ENCODE results near the gene COL27A1. TPM values are rescaled to one million over a fixed set of nuclear protein-coding genes. Genes with fewer than 3 reads are reported as not detected.

Gene COL27A1
- polyA plus RNA-seq, 4 donors, result 33.2 to 38.2 (median 35.9) TPM

- no peak for DNase-seq (ENCODE audit: low read depth in 4 of 4, low spot score in 3 of 4)
Measured at GRCh38 chr9:114299286-114300152, 144.2 kb downstream of the COL27A1 start.

- DNase-seq (ENCODE audit: low read depth in 4 of 4, low spot score in 3 of 4), result no peak
Measured at GRCh38 chr9:114300153-114300845, 145.0 kb downstream of the COL27A1 start.

GRCh38 chr9:114300846-114301797 is 145.8 kb downstream of the COL27A1 start:
- no peak for DNase-seq (ENCODE audit: low read depth in 4 of 4, low spot score in 3 of 4)

GRCh38 chr9:114301798-114302565 is 146.6 kb downstream of the COL27A1 start:
- DNase-seq (ENCODE audit: low read depth in 4 of 4, low spot score in 3 of 4), result no peak

- no peak for DNase-seq (ENCODE audit: low read depth in 4 of 4, low spot score in 3 of 4)
Measured at GRCh38 chr9:114302727-114303126, 147.4 kb downstream of the COL27A1 start.

GRCh38 chr9:114303571-114303970 is 148.2 kb downstream of the COL27A1 start:
- DNase-seq (ENCODE audit: low read depth in 4 of 4, low spot score in 3 of 4), result no peak

- no peak for DNase-seq (ENCODE audit: low read depth in 4 of 4, low spot score in 3 of 4)
Measured at GRCh38 chr9:114303977-114304376, 148.6 kb downstream of the COL27A1 start.

GRCh38 chr9:114304416-114305188 is 149.3 kb downstream of the COL27A1 start:
- DNase-seq (ENCODE audit: low read depth in 4 of 4, low spot score in 3 of 4), result no peak

GRCh38 chr9:114307899-114308267 is 152.5 kb downstream of the COL27A1 start:
- DNase-seq (ENCODE audit: low read depth in 4 of 4, low spot score in 3 of 4), result no peak

GRCh38 chr9:114308361-114308950 is 153.1 kb downstream of the COL27A1 start:
- no peak for DNase-seq (ENCODE audit: low read depth in 4 of 4, low spot score in 3 of 4)

- no peak for DNase-seq (ENCODE audit: low read depth in 4 of 4, low spot score in 3 of 4)
Measured at GRCh38 chr9:114309096-114309495, 153.8 kb downstream of the COL27A1 start.

GRCh38 chr9:114310471-114311450 is 155.4 kb downstream of the COL27A1 start:
- no peak for DNase-seq (ENCODE audit: low read depth in 4 of 4, low spot score in 3 of 4)

GRCh38 chr9:114311571-114312512 is 156.5 kb downstream of the COL27A1 start:
- DNase-seq (ENCODE audit: low read depth in 4 of 4, low spot score in 3 of 4), result no peak

- no peak for DNase-seq (ENCODE audit: low read depth in 4 of 4, low spot score in 3 of 4)
Measured at GRCh38 chr9:114312513-114312875, 157.2 kb downstream of the COL27A1 start.

GRCh38 chr9:114313186-114313585 is 157.8 kb downstream of the COL27A1 start:
- no peak for DNase-seq (ENCODE audit: low read depth in 4 of 4, low spot score in 3 of 4)

- no peak for DNase-seq (ENCODE audit: low read depth in 4 of 4, low spot score in 3 of 4)
Measured at GRCh38 chr9:114314256-114314867, 159.0 kb downstream of the COL27A1 start.
